Mesothelial cell of epicardium (in vitro differentiated cells): ENCODE results near the gene RAPGEF1. TPM values are rescaled to one million over a fixed set of nuclear protein-coding genes. Genes with fewer than 3 reads are reported as not detected.

Source experiments
- DNase-seq, 2 experiments: peaks; one replicate each; pipeline ENCODE4 v3.0.0; 2021; ENCODE audit warnings: low spot score in 2 of 2; ENCODE audit not compliant: unreplicated experiment in 2 of 2
- H3K27ac Mint-ChIP-seq: 2 replicates; pipeline ENCODE4 v1.8.0; 2021; ENCODE audit warnings: mixed read lengths
- H3K27me3 Mint-ChIP-seq: 2 replicates; pipeline ENCODE4 v1.8.0; 2021; ENCODE audit warnings: low read depth, mixed read lengths
- H3K36me3 Mint-ChIP-seq: 2 replicates; pipeline ENCODE4 v1.8.0; 2021; ENCODE audit warnings: mixed read lengths
- H3K4me1 Mint-ChIP-seq: 2 replicates; pipeline ENCODE4 v1.8.0; 2021; ENCODE audit warnings: mixed read lengths
- H3K4me3 Mint-ChIP-seq: 2 replicates; pipeline ENCODE4 v1.8.0; 2021; ENCODE audit warnings: mild to moderate bottlenecking, moderate library complexity, mixed read lengths
- H3K9me3 Mint-ChIP-seq: 2 replicates; pipeline ENCODE4 v1.8.0; 2021; ENCODE audit warnings: mixed read lengths
- CTCF ChIP-seq: fragments of 200-600 bp; sonication (generic); IDR thresholded peaks from one replicate; pipeline ENCODE4 v1.5.0; 2021; ENCODE audit warnings: antibody characterized with exemption; ENCODE audit not compliant: unreplicated experiment
- total RNA-seq: library from RNA; stranded (reverse); gene quantifications from 3 replicates; pipeline ENCODE4 v1.2.1, GENCODE V29; 2021

RAPGEF1 gene
- total RNA-seq, 1 donor from 2014 or later = 50.4 TPM

GRCh38 chr9:131700076-131700475, 39.8 kb downstream of the RAPGEF1 start:
- Mint-ChIP-seq H3K4me3 (no peak overlapping the region), H3K9me3 (no peaks in the 10 kb centered on the region), H3K4me1 (peaks cover 11% of the 10 kb centered on the region), H3K36me3 (no peaks in the 10 kb centered on the region), H3K27me3 (no peaks in the 10 kb centered on the region), H3K27ac (no peak overlapping the region)
- no peak for TF ChIP-seq CTCF
- DNase-seq = no peak

GRCh38 chr9:131698618-131698985, 41.3 kb downstream of the RAPGEF1 start:
- no peaks in the 10 kb centered on the region for H3K36me3 Mint-ChIP-seq
- TF ChIP-seq CTCF = no peak
- H3K27ac Mint-ChIP-seq = no peak overlapping the region
- H3K27me3 Mint-ChIP-seq = no peaks in the 10 kb centered on the region
- DNase-seq = no peak
- peaks cover 12% of the 10 kb centered on the region for H3K4me1 Mint-ChIP-seq
- no peak overlapping the region for H3K4me3 Mint-ChIP-seq
- no peaks in the 10 kb centered on the region for H3K9me3 Mint-ChIP-seq

- Mint-ChIP-seq H3K4me3 (no peak overlapping the region), H3K9me3 (no peaks in the 10 kb centered on the region), H3K36me3 (no peaks in the 10 kb centered on the region), H3K4me1 (peaks cover 14% of the 10 kb centered on the region), H3K27ac (no peak overlapping the region), H3K27me3 (no peaks in the 10 kb centered on the region)
- DNase-seq = no peak
- no peak for TF ChIP-seq CTCF
Observed at GRCh38 chr9:131697908-131698617, 41.8 kb downstream of the RAPGEF1 start.

GRCh38 chr9:131697097-131697496, 42.8 kb downstream of the RAPGEF1 start:
- Mint-ChIP-seq H3K4me1 (peaks cover 18% of the 10 kb centered on the region), H3K27ac (no peak overlapping the region), H3K4me3 (no peak overlapping the region), H3K36me3 (no peaks in the 10 kb centered on the region), H3K27me3 (no peaks in the 10 kb centered on the region), H3K9me3 (no peaks in the 10 kb centered on the region)
- no peak for DNase-seq
- no peak for TF ChIP-seq CTCF

- no peak overlapping the region for H3K4me3 Mint-ChIP-seq
- H3K4me1 Mint-ChIP-seq = peaks cover 22% of the 10 kb centered on the region
- TF ChIP-seq CTCF = no peak
- no peaks in the 10 kb centered on the region for H3K9me3 Mint-ChIP-seq
- DNase-seq = no peak
- no peaks in the 10 kb centered on the region for H3K36me3 Mint-ChIP-seq
- H3K27ac Mint-ChIP-seq = no peak overlapping the region
- no peaks in the 10 kb centered on the region for H3K27me3 Mint-ChIP-seq
Observed at GRCh38 chr9:131695836-131696460, 43.9 kb downstream of the RAPGEF1 start.
